ENCODE data around the gene APOBEC3A.

Gene APOBEC3A

DNA sequence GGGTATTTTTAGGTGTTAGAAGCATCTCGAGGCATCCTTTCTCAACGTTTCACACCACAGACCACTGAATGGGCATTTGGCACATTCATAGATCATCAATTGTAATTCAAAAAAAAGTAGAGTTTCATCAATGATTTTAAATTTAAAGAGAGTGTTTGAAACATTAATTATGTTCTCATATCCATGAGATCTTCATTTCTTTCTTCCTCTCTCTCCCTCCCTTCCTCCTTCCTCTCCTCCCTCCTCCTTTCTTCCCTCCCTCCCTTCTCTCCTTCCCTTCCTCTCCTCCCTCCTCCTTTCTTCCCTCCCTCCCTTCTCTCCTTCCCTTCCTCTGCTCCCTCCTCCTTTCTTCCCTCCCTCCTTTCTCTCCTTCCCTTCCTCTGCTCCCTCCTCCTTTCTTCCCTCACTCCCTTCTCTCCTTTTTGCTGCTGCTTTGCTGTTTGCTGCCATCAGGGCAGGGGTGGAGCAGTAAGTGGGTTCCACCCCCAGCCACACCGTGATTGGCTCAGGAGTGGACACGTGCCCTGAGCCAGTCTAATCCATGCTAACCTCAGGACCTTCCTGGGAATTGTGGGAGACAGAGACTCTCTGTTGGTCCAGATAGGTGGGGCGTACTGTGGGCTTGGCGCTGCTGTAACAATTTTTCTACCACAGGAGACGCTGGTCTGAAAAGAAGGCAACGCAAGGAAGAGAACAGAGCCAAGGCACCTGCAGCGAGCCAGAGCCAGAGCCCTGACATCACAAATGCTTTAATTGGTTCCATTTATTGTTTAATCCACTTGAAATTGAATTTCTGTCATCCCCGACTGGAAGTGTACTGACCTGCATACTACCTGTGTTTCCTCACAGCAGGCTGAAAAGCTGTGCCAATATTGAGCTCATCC lies 33.7 kb upstream of the APOBEC3A start:
- POLR2A ChIA-PET = no interaction called here
- TF ChIP-seq, protein P1, sequence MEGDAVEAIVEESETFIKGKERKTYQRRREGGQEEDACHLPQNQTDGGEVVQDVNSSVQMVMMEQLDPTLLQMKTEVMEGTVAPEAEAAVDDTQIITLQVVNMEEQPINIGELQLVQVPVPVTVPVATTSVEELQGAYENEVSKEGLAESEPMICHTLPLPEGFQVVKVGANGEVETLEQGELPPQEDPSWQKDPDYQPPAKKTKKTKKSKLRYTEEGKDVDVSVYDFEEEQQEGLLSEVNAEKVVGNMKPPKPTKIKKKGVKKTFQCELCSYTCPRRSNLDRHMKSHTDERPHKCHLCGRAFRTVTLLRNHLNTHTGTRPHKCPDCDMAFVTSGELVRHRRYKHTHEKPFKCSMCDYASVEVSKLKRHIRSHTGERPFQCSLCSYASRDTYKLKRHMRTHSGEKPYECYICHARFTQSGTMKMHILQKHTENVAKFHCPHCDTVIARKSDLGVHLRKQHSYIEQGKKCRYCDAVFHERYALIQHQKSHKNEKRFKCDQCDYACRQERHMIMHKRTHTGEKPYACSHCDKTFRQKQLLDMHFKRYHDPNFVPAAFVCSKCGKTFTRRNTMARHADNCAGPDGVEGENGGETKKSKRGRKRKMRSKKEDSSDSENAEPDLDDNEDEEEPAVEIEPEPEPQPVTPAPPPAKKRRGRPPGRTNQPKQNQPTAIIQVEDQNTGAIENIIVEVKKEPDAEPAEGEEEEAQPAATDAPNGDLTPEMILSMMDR (IDR thresholded peaks at IDR 0.05; ENCODE audit: control extremely low read depth, extremely low read depth, low read depth, missing control alignments) = no peak
- CTCF ChIA-PET = interaction anchor here (1.0 kb wide), 1 partner anchor 79 kb away, joined by 3 read pairs; no protein-coding TSS in a partner anchor
- DNase-seq (ENCODE audit: extremely low spot score) = no peak

DNA sequence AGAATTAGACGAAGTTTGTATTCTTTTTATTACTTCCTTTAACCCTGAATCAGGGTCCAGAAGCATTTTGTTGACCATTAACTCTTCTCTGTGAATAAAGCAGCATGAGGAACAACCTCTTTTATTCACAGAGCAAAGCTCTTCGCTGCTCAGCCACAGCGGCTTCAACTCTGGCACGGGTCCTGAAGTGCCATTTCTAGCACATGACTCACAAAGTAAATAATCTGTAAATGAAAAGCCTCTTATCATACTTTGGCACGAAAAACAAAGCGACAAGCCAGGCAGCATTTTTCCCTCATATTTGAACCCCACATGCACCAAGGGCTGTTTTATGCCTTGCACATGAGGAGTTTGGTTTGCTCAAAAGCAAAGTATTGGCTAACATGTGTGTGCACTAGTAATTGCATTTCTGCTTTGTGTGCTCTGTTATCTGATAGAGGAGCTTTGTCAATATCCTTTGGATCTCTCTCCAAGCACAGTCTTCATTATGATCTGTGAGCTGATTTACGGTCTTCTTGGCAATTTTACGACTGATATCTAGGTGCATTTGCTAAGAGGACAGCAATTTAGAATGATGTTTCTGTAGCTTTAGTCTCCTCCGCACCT lies 33.0 kb upstream of the APOBEC3A start:
- CTCF ChIA-PET = interaction anchor here (1.0 to 2.0 kb wide), 2 partner anchors 14 to 79 kb away, joined by 3 to 6 read pairs; no protein-coding TSS in a partner anchor
- TF ChIP-seq, protein P1 (IDR thresholded peaks at IDR 0.05; ENCODE audit: control extremely low read depth, extremely low read depth, low read depth, missing control alignments) = no peak
- DNase-seq (ENCODE audit: extremely low spot score) = no peak
- POLR2A ChIA-PET = no interaction called here

DNA sequence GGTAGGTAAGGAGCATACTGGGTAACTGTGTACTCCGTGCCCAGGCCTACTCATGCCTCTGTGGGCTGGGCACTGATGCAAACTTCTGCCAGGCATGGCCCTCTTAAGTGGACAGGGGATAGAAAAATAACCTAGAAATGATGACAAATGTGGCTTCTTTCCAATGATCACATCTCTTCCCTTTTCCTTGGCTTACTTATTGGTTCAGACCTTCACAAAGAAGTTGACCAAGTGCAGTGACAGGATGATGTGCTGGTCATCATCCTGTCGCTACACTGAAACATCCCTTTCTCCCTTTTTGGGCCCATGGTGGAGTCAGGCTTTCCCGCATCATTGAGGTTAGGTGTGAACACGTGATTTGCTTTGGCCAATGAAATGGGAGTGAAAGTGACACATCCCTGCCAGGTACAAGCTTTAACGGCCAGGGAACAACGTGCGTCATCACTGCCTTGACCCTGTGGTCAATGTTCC lies 31.8 kb upstream of the APOBEC3A start:
- no peak for DNase-seq (ENCODE audit: extremely low spot score)
- ChIA-PET CTCF (interaction anchor here (2.0 kb wide), 1 partner anchor 15 kb away, joined by 6 read pairs; no protein-coding TSS in a partner anchor), POLR2A (no interaction called here)
- TF ChIP-seq, protein P1 (IDR thresholded peaks at IDR 0.05; ENCODE audit: control extremely low read depth, extremely low read depth, low read depth, missing control alignments) = no peak

DNA sequence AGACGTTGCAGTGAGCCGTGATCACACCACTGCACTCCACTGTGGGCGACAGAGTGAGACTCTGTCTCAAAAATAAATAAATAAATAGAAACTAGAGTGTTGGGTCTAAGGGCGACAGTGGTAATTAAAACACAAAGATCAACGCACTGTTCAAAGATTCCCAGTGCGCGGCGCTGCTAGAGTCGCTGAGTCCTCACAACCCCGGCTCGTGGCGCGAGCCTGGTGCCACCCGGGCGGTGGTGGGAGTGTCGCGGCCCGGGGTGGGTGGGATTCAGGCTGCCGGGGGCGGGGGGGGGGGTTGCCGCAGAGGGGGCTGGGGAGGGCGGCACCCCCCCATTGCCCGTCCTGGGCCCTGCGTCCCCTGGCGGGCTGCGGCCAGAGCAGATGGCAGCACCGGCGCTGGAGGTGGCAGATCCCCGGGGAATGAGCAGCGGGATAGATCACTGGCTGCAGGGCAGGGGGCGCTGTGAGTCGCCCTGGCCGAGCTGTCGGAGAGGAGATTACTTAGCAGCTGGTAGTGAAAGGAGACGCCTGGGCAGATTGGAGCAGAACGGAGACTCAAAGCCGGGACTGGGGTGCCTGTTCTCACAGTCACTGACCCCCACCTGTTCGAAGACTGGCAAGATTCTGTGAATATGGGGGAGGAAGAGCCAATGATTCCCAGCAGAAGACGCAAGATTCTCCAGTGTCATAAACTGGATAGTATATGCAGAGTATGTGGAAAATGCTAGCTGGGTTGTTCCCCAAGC lies 30.2 kb upstream of the APOBEC3A start:
- CTCF ChIA-PET = interaction anchor here (0.6 to 1.9 kb wide), 9 partner anchors 8 to 101 kb away, joined by 3 to 8 read pairs (median 4); no protein-coding TSS in a partner anchor
- POLR2A ChIA-PET = no interaction called here
- DNase-seq (ENCODE audit: extremely low spot score) = peak; percentile 75
- TF ChIP-seq, protein P1 (IDR thresholded peaks at IDR 0.05; ENCODE audit: control extremely low read depth, extremely low read depth, low read depth, missing control alignments) = peak; percentile 55

DNA sequence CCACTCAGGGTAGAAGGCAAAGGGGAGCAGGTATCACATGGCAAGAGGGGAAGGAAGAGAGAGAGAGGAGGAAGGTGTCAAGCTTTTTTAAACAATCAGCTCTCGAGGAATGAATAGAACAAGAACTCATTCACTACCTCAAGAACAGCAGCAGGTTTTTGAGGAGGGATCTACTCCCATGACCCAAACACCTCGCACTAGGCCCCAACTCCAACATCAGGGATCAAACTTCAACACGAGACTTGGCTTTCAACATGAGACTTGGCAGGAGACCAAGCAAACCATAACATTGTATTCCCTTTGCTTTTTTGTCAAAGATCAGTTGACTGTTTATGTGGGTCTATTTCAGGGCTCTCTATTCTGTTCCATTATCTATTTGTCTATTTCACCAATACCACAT lies 26.9 kb upstream of the APOBEC3A start:
- TF ChIP-seq, protein P1 (IDR thresholded peaks at IDR 0.05; ENCODE audit: control extremely low read depth, extremely low read depth, low read depth, missing control alignments) = no peak
- no peak for DNase-seq (ENCODE audit: extremely low spot score)
- ChIA-PET CTCF (interaction anchor here (1.0 kb wide), 1 partner anchor 73 kb away, joined by 3 read pairs; no protein-coding TSS in a partner anchor), POLR2A (interaction anchor here (0.7 kb wide), 1 partner anchor 8 kb away, joined by 4 read pairs; no protein-coding TSS in a partner anchor)

DNA sequence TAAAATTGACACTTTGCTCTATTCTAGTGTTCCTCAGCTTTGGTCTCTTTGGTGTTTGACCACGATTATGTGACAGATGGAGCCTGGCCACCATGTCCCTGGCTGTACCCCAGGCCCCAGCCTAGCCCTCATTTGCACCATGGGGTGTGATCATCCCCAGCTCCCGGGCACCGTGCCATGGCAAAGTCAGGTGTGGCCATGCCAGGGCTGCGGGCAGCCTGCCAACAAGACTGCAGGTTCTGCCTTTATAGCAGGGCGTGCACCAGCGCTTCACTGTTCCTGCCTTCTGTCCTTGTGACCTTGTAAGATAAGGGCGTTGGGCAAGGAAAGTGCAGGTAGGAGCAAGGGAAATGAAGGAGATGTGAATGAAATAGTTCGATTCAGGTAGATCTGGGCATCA lies 22.4 kb upstream of the APOBEC3A start:
- no peak for DNase-seq (ENCODE audit: extremely low spot score)
- POLR2A ChIA-PET = no interaction called here
- CTCF ChIA-PET = no interaction called here
- TF ChIP-seq, protein P1 (IDR thresholded peaks at IDR 0.05; ENCODE audit: control extremely low read depth, extremely low read depth, low read depth, missing control alignments) = no peak

Data from GM10248 (cell line).